Neural crest cell (in vitro differentiated cells): ENCODE results near the gene DDX4. TPM values are rescaled to one million over a fixed set of nuclear protein-coding genes. Genes with fewer than 3 reads are reported as not detected.
"Not testable (repeated sequence)": the region's sequence is repeated elsewhere in the genome, so short reads cannot be mapped to it uniquely, and the experiment has no call there.

Experiments
- DNase-seq: peaks from one replicate; pipeline ENCODE4 v3.0.0; 2021; ENCODE audit warnings: low read depth, mixed read lengths, low spot score
- H3K27ac Mint-ChIP-seq: one replicate; pipeline ENCODE4 v1.8.0; 2021; ENCODE audit warnings: mild to moderate bottlenecking, mixed read lengths; ENCODE audit not compliant: unreplicated experiment
- H3K27me3 Mint-ChIP-seq: 2 replicates; pipeline ENCODE4 v1.8.0; 2021; ENCODE audit warnings: low read depth, mild to moderate bottlenecking, mixed read lengths
- H3K36me3 Mint-ChIP-seq: 2 replicates; pipeline ENCODE4 v1.8.0; 2021; ENCODE audit warnings: low read depth, mild to moderate bottlenecking, mixed read lengths
- H3K4me1 Mint-ChIP-seq: 2 replicates; pipeline ENCODE4 v1.8.0; 2021; ENCODE audit warnings: mixed read lengths
- H3K4me3 Mint-ChIP-seq: one replicate; pipeline ENCODE4 v1.8.0; 2021; ENCODE audit warnings: mild to moderate bottlenecking, mixed read lengths
- H3K9me3 Mint-ChIP-seq: 2 replicates; pipeline ENCODE4 v1.8.0; 2021; ENCODE audit warnings: mixed read lengths
- total RNA-seq: library from RNA; stranded (reverse); gene quantifications from 2 replicates; pipeline ENCODE4 v1.2.1, GENCODE V29; 2021
- TF ChIP-seq, protein P1 (sequence below): fragments of 200-600 bp; sonication (generic); conservative IDR thresholded peaks from 2 replicates; pipeline ENCODE4 v1.5.0; 2021; ENCODE audit warnings: antibody characterized with exemption, mild to moderate bottlenecking

The DDX4 gene
- total RNA-seq, 1 donor from 2014 or later = not detected

DNA sequence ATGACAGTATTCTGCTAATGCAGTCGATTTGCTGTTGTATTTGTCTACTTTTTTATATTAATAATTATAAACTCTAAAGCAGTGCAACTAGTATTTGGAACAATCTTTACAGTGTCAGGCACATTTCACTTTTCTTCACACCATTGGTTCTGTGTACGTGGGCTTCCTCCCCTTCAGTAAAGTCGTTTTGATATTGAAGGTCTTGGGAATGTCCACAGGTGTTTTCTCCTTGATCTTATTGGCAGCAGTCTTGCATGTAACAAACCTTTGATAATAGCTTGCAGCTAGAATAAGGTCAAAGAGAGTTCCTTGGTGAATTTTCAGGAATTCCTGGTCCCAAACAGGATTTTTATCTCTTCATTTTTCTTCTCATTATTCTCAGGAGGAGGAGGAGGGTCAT is 12.2 kb downstream of the DDX4 start:
- Mint-ChIP-seq H3K27ac (no peak overlapping the region), H3K36me3 (no peaks in the 10 kb centered on the region), H3K27me3 (no peaks in the 10 kb centered on the region), H3K4me1 (no peaks in the 10 kb centered on the region), H3K4me3 (no peak overlapping the region), H3K9me3 (no peaks in the 10 kb centered on the region)
- TF ChIP-seq, protein P1, sequence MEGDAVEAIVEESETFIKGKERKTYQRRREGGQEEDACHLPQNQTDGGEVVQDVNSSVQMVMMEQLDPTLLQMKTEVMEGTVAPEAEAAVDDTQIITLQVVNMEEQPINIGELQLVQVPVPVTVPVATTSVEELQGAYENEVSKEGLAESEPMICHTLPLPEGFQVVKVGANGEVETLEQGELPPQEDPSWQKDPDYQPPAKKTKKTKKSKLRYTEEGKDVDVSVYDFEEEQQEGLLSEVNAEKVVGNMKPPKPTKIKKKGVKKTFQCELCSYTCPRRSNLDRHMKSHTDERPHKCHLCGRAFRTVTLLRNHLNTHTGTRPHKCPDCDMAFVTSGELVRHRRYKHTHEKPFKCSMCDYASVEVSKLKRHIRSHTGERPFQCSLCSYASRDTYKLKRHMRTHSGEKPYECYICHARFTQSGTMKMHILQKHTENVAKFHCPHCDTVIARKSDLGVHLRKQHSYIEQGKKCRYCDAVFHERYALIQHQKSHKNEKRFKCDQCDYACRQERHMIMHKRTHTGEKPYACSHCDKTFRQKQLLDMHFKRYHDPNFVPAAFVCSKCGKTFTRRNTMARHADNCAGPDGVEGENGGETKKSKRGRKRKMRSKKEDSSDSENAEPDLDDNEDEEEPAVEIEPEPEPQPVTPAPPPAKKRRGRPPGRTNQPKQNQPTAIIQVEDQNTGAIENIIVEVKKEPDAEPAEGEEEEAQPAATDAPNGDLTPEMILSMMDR = no peak
- no peak for DNase-seq

DNA sequence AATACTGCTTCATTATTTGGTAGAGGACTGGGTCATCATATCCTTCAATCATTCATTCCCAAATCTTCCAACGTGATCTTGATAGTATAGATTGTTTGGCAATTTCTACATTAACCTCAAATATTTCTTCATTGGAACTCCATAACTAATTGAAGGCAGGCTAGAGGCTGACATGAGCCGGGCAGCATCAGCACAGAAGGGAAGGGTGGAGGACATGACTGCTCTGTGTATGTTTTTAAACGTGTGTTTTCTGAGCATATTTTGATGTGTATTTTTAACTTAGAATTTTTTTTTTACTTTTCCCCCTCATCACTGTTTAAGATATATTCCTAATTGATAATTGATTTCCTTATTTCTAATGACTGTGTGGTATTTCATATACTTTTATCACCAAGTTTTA is 12.6 kb downstream of the DDX4 start:
- Mint-ChIP-seq H3K36me3 (no peaks in the 10 kb centered on the region), H3K27me3 (no peaks in the 10 kb centered on the region), H3K27ac (no peak overlapping the region), H3K4me1 (no peaks in the 10 kb centered on the region), H3K9me3 (no peaks in the 10 kb centered on the region), H3K4me3 (no peak overlapping the region)
- TF ChIP-seq, protein P1 = no peak
- DNase-seq = no peak

DNA sequence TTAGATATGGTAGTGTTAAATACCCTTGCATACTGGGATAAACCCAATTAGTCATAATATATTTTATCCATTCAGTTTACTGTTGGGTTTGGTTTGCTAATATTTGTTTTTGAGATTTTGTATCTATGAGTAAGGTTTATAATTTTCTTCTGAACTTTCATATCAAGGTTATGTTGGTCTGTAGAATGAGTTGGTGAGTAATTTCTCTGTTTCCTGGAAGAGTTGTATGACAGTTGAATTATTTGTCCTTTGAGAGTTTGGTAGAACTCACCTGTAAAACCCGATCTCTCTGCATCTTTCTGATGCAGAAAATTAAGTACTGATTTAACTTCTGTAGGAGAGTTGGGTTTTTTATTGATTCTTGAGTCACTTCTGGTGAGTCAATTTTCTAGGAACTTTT is 20.4 kb downstream of the DDX4 start:
- Mint-ChIP-seq H3K27ac (no peak overlapping the region), H3K9me3 (no peaks in the 10 kb centered on the region), H3K36me3 (no peaks in the 10 kb centered on the region), H3K27me3 (no peaks in the 10 kb centered on the region), H3K4me3 (no peak overlapping the region), H3K4me1 (no peaks in the 10 kb centered on the region)
- DNase-seq = no peak
- TF ChIP-seq, protein P1 = no peak

DNA sequence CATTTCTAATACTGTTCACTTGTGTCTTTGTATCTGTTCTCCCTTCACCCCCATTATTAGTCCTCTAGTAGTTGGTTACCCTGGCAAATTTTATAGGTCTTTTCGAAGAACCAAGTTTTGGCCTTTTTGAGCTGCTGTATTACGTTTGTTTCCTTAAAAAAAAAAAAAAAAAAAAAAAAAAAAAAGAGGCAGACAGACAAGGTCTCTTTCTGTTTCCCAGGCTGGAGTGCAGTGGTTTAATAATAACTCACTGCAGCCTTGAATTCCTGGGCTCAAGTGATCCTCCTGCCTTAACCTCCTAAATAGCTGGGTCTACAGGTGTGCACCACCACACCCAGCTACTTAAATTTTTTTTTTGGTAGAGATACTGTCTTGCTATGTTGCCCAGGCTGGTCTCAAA is 20.9 kb downstream of the DDX4 start:
- Mint-ChIP-seq H3K4me3 (no peak overlapping the region), H3K27ac (no peak overlapping the region), H3K27me3 (no peaks in the 10 kb centered on the region)

DNA sequence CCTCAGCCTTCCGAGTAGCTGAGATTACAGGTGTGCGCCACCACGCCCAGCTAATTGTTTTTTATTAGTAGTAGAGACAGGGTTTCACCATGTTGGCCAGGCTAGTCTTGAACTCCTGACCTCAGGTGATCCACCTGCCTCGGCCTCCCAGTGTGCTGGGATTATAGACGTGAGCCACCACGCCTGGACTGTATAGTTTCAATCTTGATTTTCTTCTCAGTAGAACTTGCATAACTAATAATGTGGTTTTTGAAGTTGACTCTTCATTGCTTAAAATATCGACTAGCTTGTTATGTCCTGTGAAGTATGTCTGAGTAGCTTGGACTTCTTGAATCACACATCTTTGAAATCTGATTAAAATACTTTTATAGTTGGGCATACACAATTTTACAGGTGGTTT is 23.9 kb downstream of the DDX4 start:
- not testable (repeated sequence) for H3K9me3 Mint-ChIP-seq, H3K27me3 Mint-ChIP-seq, H3K27ac Mint-ChIP-seq, DNase-seq, H3K4me1 Mint-ChIP-seq, H3K36me3 Mint-ChIP-seq, H3K4me3 Mint-ChIP-seq

More for the DNA sequence above, 20.9 kb downstream of the DDX4 start:
- Mint-ChIP-seq H3K9me3 (no peaks in the 10 kb centered on the region), H3K4me1 (no peaks in the 10 kb centered on the region), H3K36me3 (no peaks in the 10 kb centered on the region)
- TF ChIP-seq, protein P1 = no peak
- DNase-seq = no peak

DNA sequence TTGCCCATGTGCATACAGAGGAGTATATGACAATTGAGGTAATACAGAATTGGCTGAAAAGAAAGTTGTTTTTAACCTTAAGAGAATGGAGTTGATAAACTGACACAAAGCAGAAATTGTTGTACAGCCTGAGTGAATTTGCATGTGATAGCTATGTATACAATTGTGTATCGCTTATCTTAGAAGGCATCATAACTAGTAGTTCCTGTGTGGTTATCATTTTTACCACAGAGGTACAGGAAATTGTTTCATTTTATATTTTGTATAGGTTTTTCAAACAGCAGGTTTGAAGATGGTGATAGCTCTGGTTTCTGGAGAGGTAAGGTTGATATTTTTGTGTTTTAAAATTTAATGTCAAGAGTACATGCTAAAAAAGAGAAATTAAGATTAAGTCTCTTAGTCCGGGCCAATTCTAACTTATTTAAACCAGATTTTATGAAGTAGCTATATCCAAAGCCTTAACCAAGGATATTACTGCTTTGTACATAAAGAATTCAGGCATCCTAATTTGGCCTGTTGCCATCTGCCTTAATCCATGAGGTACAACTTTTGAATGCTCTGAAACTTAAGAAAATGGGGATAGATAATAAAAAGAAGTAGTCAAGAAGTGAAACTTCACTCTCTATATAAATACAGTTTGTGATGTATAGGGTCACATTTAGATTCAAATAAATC is 26.0 kb downstream of the DDX4 start:
- no peak overlapping the region for H3K4me3 Mint-ChIP-seq
- H3K27ac Mint-ChIP-seq = no peak overlapping the region
- H3K4me1 Mint-ChIP-seq = no peaks in the 10 kb centered on the region
- no peak for DNase-seq
- no peaks in the 10 kb centered on the region for H3K27me3 Mint-ChIP-seq
- TF ChIP-seq, protein P1 = no peak
- H3K9me3 Mint-ChIP-seq = peaks cover 2% of the 10 kb centered on the region
- no peaks in the 10 kb centered on the region for H3K36me3 Mint-ChIP-seq
